HUES64 (cell line): Measurements from ENCODE around the gene EPHB2.

Experiments
- H3K27ac ChIP-seq: 2 replicates; pipeline ENCODE4 v1.7.0; 2013; ENCODE audit warnings: low read depth, low read length, inconsistent platforms
- H3K27me3 ChIP-seq: 2 replicates; pipeline ENCODE4 v1.6.1; 2013; ENCODE audit warnings: mild to moderate bottlenecking, low read length; ENCODE audit not compliant: insufficient read depth
- H3K36me3 ChIP-seq: 2 replicates; pipeline ENCODE4 v1.6.1; 2013; ENCODE audit warnings: mild to moderate bottlenecking, low read length; ENCODE audit not compliant: insufficient read depth
- H3K4me1 ChIP-seq: 2 replicates; pipeline ENCODE4 v1.6.1; 2013; ENCODE audit warnings: mild to moderate bottlenecking, low read length, moderate library complexity; ENCODE audit not compliant: insufficient read depth
- H3K4me3 ChIP-seq: 2 replicates; pipeline ENCODE4 v1.5.1; 2013; ENCODE audit warnings: mild to moderate bottlenecking, low read length, moderate library complexity
- H3K9ac ChIP-seq: 2 replicates; pipeline ENCODE4 v1.6.1; 2013; ENCODE audit warnings: mild to moderate bottlenecking, low read depth, low read length
- H3K9me3 ChIP-seq: 2 replicates; pipeline ENCODE4 v1.6.1; 2013; ENCODE audit warnings: low read depth, low read length; ENCODE audit not compliant: insufficient read depth
- WGBS: fragments of 150-250, 120-280 bp; methylation state at CpG from one replicate; pipeline ENCODE4 v1.1.7; 2013; ENCODE audit warnings: missing lambda C conversion rate; 5-methylcytosine and 5-hydroxymethylcytosine counted together

Gene EPHB2

GRCh38 chr1:22855668-22856606 is 145.3 kb downstream of the EPHB2 start:
- WGBS: 91% methylated on average over 15 of the region's 15 CpGs
- no peaks in the 10 kb centered on the region for H3K27me3 ChIP-seq

GRCh38 chr1:22857661-22858060 is 147.0 kb downstream of the EPHB2 start:
- H3K27ac ChIP-seq: no peak overlapping the region
- H3K27me3 ChIP-seq: no peaks in the 10 kb centered on the region
- peaks cover 8% of the 10 kb centered on the region for H3K4me1 ChIP-seq
- no peak overlapping the region for H3K9ac ChIP-seq
- whole genome bisulfite sequencing: 90% methylated on average over 7 of the region's 7 CpGs
- no peak overlapping the region for H3K4me3 ChIP-seq
- no peaks in the 10 kb centered on the region for H3K9me3 ChIP-seq
- H3K36me3 ChIP-seq: no peaks in the 10 kb centered on the region

More at GRCh38 chr1:22855668-22856606, 145.3 kb downstream of the EPHB2 start:
- Histone ChIP-seq H3K4me3 (no peak overlapping the region), H3K4me1 (peaks cover 8% of the 10 kb centered on the region), H3K9me3 (no peaks in the 10 kb centered on the region), H3K9ac (no peak overlapping the region), H3K36me3 (no peaks in the 10 kb centered on the region), H3K27ac (no peak overlapping the region)

- Histone ChIP-seq H3K9ac (no peak overlapping the region), H3K9me3 (no peaks in the 10 kb centered on the region), H3K27ac (no peak overlapping the region), H3K4me1 (0 out of 2 replicates have a peak, but pooled peaks cover 1% of the 10 kb centered on the region), H3K27me3 (no peaks in the 10 kb centered on the region), H3K36me3 (no peaks in the 10 kb centered on the region), H3K4me3 (no peak overlapping the region)
- 94% methylated on average over 9 of the region's 9 CpGs for WGBS
These were observed 149.8 kb downstream of the EPHB2 start for GRCh38 chr1:22860414-22860800.

GRCh38 chr1:22860883-22861385 is 150.3 kb downstream of the EPHB2 start:
- no peaks in the 10 kb centered on the region for H3K27me3 ChIP-seq
- H3K9ac ChIP-seq: no peak overlapping the region
- H3K4me3 ChIP-seq: no peak overlapping the region
- H3K9me3 ChIP-seq: no peaks in the 10 kb centered on the region
- 91% methylated on average over 4 of the region's 4 CpGs for WGBS
- H3K4me1 ChIP-seq: no peaks in the 10 kb centered on the region
- no peaks in the 10 kb centered on the region for H3K36me3 ChIP-seq
- no peak overlapping the region for H3K27ac ChIP-seq

- Histone ChIP-seq H3K27me3 (no peaks in the 10 kb centered on the region), H3K9ac (no peak overlapping the region), H3K27ac (no peak overlapping the region), H3K9me3 (no peaks in the 10 kb centered on the region), H3K4me3 (no peak overlapping the region), H3K4me1 (no peaks in the 10 kb centered on the region), H3K36me3 (no peaks in the 10 kb centered on the region)
- WGBS: 64% methylated on average over 4 of the region's 4 CpGs
These were observed 151.3 kb downstream of the EPHB2 start for GRCh38 chr1:22861764-22862440.

GRCh38 chr1:22862752-22863151 is 152.1 kb downstream of the EPHB2 start:
- Histone ChIP-seq H3K4me3 (no peak overlapping the region), H3K27me3 (no peaks in the 10 kb centered on the region), H3K9ac (no peak overlapping the region), H3K36me3 (no peaks in the 10 kb centered on the region), H3K4me1 (no peaks in the 10 kb centered on the region), H3K27ac (no peak overlapping the region), H3K9me3 (no peaks in the 10 kb centered on the region)
- WGBS: 94% methylated on average over 9 of the region's 9 CpGs

- no peak overlapping the region for H3K9ac ChIP-seq
- no peaks in the 10 kb centered on the region for H3K9me3 ChIP-seq
- 95% methylated on average over 7 of the region's 7 CpGs for WGBS
- H3K27me3 ChIP-seq: no peaks in the 10 kb centered on the region
- H3K4me3 ChIP-seq: no peak overlapping the region
- H3K27ac ChIP-seq: no peak overlapping the region
- H3K36me3 ChIP-seq: no peaks in the 10 kb centered on the region
- H3K4me1 ChIP-seq: no peaks in the 10 kb centered on the region
These were observed 153.1 kb downstream of the EPHB2 start for GRCh38 chr1:22863766-22864165.

GRCh38 chr1:22864886-22865285 is 154.2 kb downstream of the EPHB2 start:
- 93% methylated on average over 23 of the region's 24 CpGs for WGBS
- H3K36me3 ChIP-seq: no peaks in the 10 kb centered on the region
- H3K4me1 ChIP-seq: no peaks in the 10 kb centered on the region
- no peaks in the 10 kb centered on the region for H3K9me3 ChIP-seq
- no peak overlapping the region for H3K9ac ChIP-seq
- H3K4me3 ChIP-seq: no peak overlapping the region
- H3K27me3 ChIP-seq: no peaks in the 10 kb centered on the region
- H3K27ac ChIP-seq: no peak overlapping the region

- H3K27me3 ChIP-seq: no peaks in the 10 kb centered on the region
- H3K4me1 ChIP-seq: no peaks in the 10 kb centered on the region
- WGBS: 92% methylated on average over 4 of the region's 5 CpGs
- H3K36me3 ChIP-seq: no peaks in the 10 kb centered on the region
- H3K9me3 ChIP-seq: no peaks in the 10 kb centered on the region
- H3K9ac ChIP-seq: no peak overlapping the region
- H3K27ac ChIP-seq: no peak overlapping the region
- no peak overlapping the region for H3K4me3 ChIP-seq
These were observed 155.1 kb downstream of the EPHB2 start for GRCh38 chr1:22865736-22866135.

- no peaks in the 10 kb centered on the region for H3K9me3 ChIP-seq
These were observed 156.2 kb downstream of the EPHB2 start for GRCh38 chr1:22866868-22867267.

GRCh38 chr1:22868331-22868730 is 157.7 kb downstream of the EPHB2 start:
- H3K27ac ChIP-seq: no peak overlapping the region
- no peak overlapping the region for H3K4me3 ChIP-seq
- H3K9ac ChIP-seq: no peak overlapping the region
- H3K9me3 ChIP-seq: no peaks in the 10 kb centered on the region
- H3K36me3 ChIP-seq: no peaks in the 10 kb centered on the region
- no peaks in the 10 kb centered on the region for H3K27me3 ChIP-seq
- 96% methylated on average over 3 of the region's 3 CpGs for WGBS
- no peaks in the 10 kb centered on the region for H3K4me1 ChIP-seq

More at GRCh38 chr1:22866868-22867267, 156.2 kb downstream of the EPHB2 start:
- Histone ChIP-seq H3K36me3 (no peaks in the 10 kb centered on the region), H3K9ac (no peak overlapping the region), H3K4me1 (no peaks in the 10 kb centered on the region), H3K4me3 (no peak overlapping the region), H3K27ac (no peak overlapping the region), H3K27me3 (no peaks in the 10 kb centered on the region)
- WGBS: 94% methylated on average over 5 of the region's 5 CpGs
